ENCODE results near the gene NIPA2. TPM values are rescaled to one million over a fixed set of nuclear protein-coding genes. Genes with fewer than 3 reads are reported as not detected.

The NIPA2 gene
- total RNA-seq, 1 donor from 2014 or later, result 43.6 TPM

DNA sequence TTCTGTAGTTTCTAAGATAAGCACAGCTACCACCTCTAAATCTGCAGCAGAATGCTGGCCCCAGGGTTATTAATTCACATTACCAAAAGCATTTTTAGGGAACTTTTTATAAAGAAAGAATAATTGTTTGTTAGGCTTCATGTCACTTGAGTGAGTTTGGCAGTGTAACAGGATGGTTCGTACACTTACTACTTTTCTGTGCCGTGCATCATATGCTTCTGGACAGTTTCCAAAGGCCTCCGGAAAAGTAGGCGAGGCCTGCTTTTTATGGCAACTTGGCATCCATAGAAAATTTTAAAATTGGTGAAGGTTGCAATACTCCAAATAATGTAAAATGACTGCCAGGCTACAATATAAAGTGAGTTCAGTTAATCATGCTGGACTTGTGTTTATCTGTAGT, 30.0 kb downstream of the NIPA2 start:
- Histone ChIP-seq H3K4me3 (no peak overlapping the region), H3K4me1 (no peaks in the 10 kb centered on the region), H3K27ac (no peak overlapping the region), H3K36me3 (peaks cover 97% of the 10 kb centered on the region), H3K9me3 (no peaks in the 10 kb centered on the region), H3K27me3 (ENCODE audit: low read depth) (no peaks in the 10 kb centered on the region)
- intact Hi-C loops (cut with DNase I), result no loop called here
- TF ChIP-seq, protein P1, sequence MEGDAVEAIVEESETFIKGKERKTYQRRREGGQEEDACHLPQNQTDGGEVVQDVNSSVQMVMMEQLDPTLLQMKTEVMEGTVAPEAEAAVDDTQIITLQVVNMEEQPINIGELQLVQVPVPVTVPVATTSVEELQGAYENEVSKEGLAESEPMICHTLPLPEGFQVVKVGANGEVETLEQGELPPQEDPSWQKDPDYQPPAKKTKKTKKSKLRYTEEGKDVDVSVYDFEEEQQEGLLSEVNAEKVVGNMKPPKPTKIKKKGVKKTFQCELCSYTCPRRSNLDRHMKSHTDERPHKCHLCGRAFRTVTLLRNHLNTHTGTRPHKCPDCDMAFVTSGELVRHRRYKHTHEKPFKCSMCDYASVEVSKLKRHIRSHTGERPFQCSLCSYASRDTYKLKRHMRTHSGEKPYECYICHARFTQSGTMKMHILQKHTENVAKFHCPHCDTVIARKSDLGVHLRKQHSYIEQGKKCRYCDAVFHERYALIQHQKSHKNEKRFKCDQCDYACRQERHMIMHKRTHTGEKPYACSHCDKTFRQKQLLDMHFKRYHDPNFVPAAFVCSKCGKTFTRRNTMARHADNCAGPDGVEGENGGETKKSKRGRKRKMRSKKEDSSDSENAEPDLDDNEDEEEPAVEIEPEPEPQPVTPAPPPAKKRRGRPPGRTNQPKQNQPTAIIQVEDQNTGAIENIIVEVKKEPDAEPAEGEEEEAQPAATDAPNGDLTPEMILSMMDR (IDR thresholded peaks at IDR 0.05), result no peak
- ATAC-seq (no peak), DNase-seq (no peak)

GRCh38 chr15:22868928-22869327, 30.5 kb downstream of the NIPA2 start:
- TF ChIP-seq, protein P1 (IDR thresholded peaks at IDR 0.05), result no peak
- no peaks in the 10 kb centered on the region for H3K4me1 ChIP-seq
- H3K9me3 ChIP-seq, result no peaks in the 10 kb centered on the region
- H3K4me3 ChIP-seq, result no peak overlapping the region
- peaks cover 97% of the 10 kb centered on the region for H3K36me3 ChIP-seq
- no peak overlapping the region for H3K27ac ChIP-seq
- ATAC-seq (no peak), DNase-seq (no peak)
- H3K27me3 ChIP-seq (ENCODE audit: low read depth), result no peaks in the 10 kb centered on the region
- intact Hi-C loops (cut with DNase I), result no loop called here

DNA sequence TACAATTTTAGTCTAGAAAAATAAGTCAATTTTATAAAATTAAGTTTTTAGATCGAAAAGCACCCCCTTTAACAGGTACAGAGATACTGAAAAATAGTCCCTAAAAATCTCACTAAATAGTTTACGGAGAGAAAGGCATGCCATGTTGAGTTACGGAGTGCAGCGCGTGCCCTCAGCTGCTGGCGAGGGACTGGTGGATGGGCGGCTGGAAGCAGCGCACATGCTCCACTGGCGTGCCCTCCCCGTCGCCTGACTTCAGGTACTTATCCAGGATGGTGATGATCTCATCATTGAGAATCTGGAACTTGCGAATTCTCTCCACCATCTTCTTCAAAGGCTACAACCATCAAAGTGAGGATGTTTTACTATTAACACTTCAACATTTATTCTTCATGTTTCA, 31.4 kb downstream of the NIPA2 start:
- Histone ChIP-seq H3K27ac (no peak overlapping the region), H3K4me3 (no peak overlapping the region), H3K27me3 (ENCODE audit: low read depth) (no peaks in the 10 kb centered on the region), H3K36me3 (peaks cover 100% of the 10 kb centered on the region), H3K9me3 (no peaks in the 10 kb centered on the region), H3K4me1 (no peaks in the 10 kb centered on the region)
- intact Hi-C loops (cut with DNase I), result no loop called here
- ATAC-seq (no peak), DNase-seq (no peak)
- TF ChIP-seq, protein P1 (IDR thresholded peaks at IDR 0.05), result no peak

- intact Hi-C loops (cut with DNase I), result no loop called here
- Histone ChIP-seq H3K36me3 (peaks cover 100% of the 10 kb centered on the region), H3K4me1 (no peaks in the 10 kb centered on the region), H3K27ac (no peak overlapping the region), H3K27me3 (ENCODE audit: low read depth) (no peaks in the 10 kb centered on the region), H3K9me3 (no peaks in the 10 kb centered on the region), H3K4me3 (no peak overlapping the region)
- DNase-seq (no peak), ATAC-seq (no peak)
- TF ChIP-seq, protein P1 (IDR thresholded peaks at IDR 0.05), result no peak
These were observed 32.4 kb downstream of the NIPA2 start for GRCh38 chr15:22870865-22871264.

- no peak overlapping the region for H3K27ac ChIP-seq
- ATAC-seq (no peak), DNase-seq (no peak)
- TF ChIP-seq, protein P1 (IDR thresholded peaks at IDR 0.05), result no peak
- H3K36me3 ChIP-seq, result peaks cover 100% of the 10 kb centered on the region
- H3K27me3 ChIP-seq (ENCODE audit: low read depth), result no peaks in the 10 kb centered on the region
- H3K9me3 ChIP-seq, result no peaks in the 10 kb centered on the region
- H3K4me3 ChIP-seq, result no peak overlapping the region
- intact Hi-C loops (cut with DNase I), result no loop called here
- H3K4me1 ChIP-seq, result no peaks in the 10 kb centered on the region
These were observed 33.1 kb downstream of the NIPA2 start for GRCh38 chr15:22871481-22872086.

Data from lower lobe of right lung (tissue), 2 donors.